Esophagus muscularis mucosa (tissue), 4 donors: ENCODE data around the gene SEPTIN10.

Experiments
- CTCF ChIP-seq, 3 experiments: fragments of 200-600 bp in 2 of 3; fragments of 450-650 bp in 1 of 3; sonication (generic) in 2 of 3; IDR thresholded peaks; one replicate each; pipeline ENCODE4 v1.5.1; 2017 to 2019; ENCODE audit warnings: antibody characterized with exemption in 3 of 3, mild to moderate bottlenecking in 2 of 3, moderate library complexity in 1 of 3
- EP300 ChIP-seq: sonication (generic); formaldehyde crosslinking; IDR thresholded peaks from one replicate; pipeline ENCODE4 v1.6.1; 2017; ENCODE audit warnings: antibody characterized with exemption
- POLR2AphosphoS5 ChIP-seq, 2 donors: sonication (generic); formaldehyde crosslinking; IDR thresholded peaks; one replicate each; pipeline ENCODE4 v1.6.1; 2017; ENCODE audit warnings: antibody characterized with exemption in 2 of 2

- no peak for TF ChIP-seq CTCF (IDR thresholded peaks at IDR 0.05)
- no peak for TF ChIP-seq EP300
- no peak for TF ChIP-seq POLR2AphosphoS5 (IDR thresholded peaks at IDR 0.05)
These were observed 92.3 kb downstream of the SEPTIN10 start for GRCh38 chr2:109521233-109522062.
